HG03575 (cell line): ENCODE measurements around the gene HMGXB4.
A peak's percentile ranks its signal among the peaks of the same experiment; 100 is the strongest.

Experiments used
- ATAC-seq: cut with Tn5 transposase; IDR thresholded peaks from one replicate; pipeline ENCODE4 v1.9.1; 2021; ENCODE audit not compliant: unreplicated experiment, insufficient number of reproducible peaks, low FRiP score; ENCODE audit errors: extremely low read depth

The HMGXB4 gene

GRCh38 chr22:35250156-35250555, 7.1 kb upstream of the HMGXB4 start:
- no peak for ATAC-seq

GRCh38 chr22:35253946-35254345, 3.3 kb upstream of the HMGXB4 start:
- ATAC-seq = no peak

GRCh38 chr22:35257002-35257320, 332 bp upstream of the HMGXB4 start:
- ATAC-seq = no peak

GRCh38 chr22:35258191-35258988, 1.1 kb downstream of the HMGXB4 start:
- ATAC-seq = no peak

- no peak for ATAC-seq
Observed at GRCh38 chr22:35264986-35265385, 7.7 kb downstream of the HMGXB4 start.

GRCh38 chr22:35266277-35266676, 9.0 kb downstream of the HMGXB4 start:
- ATAC-seq = no peak

GRCh38 chr22:35269630-35270029, 12.3 kb downstream of the HMGXB4 start:
- no peak for ATAC-seq

GRCh38 chr22:35274154-35274871, 17.0 kb downstream of the HMGXB4 start:
- ATAC-seq = no peak

- ATAC-seq = no peak
Observed at GRCh38 chr22:35275580-35275979, 18.3 kb downstream of the HMGXB4 start.

GRCh38 chr22:35276019-35276418, 18.7 kb downstream of the HMGXB4 start:
- ATAC-seq = no peak

GRCh38 chr22:35288116-35288515, 30.8 kb downstream of the HMGXB4 start:
- ATAC-seq = no peak

GRCh38 chr22:35292786-35293185, 35.5 kb downstream of the HMGXB4 start:
- ATAC-seq = no peak

- ATAC-seq = no peak
Observed at GRCh38 chr22:35296051-35296450, 38.8 kb downstream of the HMGXB4 start.

- ATAC-seq = peak; percentile 20
Observed at GRCh38 chr22:35299217-35299672, 42.0 kb downstream of the HMGXB4 start.

- peak; percentile 97 for ATAC-seq
Observed at GRCh38 chr22:35299673-35300499, 42.6 kb downstream of the HMGXB4 start, which contains the start of gene TOM1. TOM1 (plus strand) TSS chr22:35299894; CDS start chr22:35299929, 35 bp downstream.

GRCh38 chr22:35301372-35301874, 44.1 kb downstream of the HMGXB4 start:
- no peak for ATAC-seq

GRCh38 chr22:35303029-35303624, 45.8 kb downstream of the HMGXB4 start:
- no peak for ATAC-seq

GRCh38 chr22:35305525-35306070, 48.3 kb downstream of the HMGXB4 start:
- no peak for ATAC-seq
